A673 (cell line): ENCODE data around the gene SEZ6L2. TPM values are rescaled to one million over a fixed set of nuclear protein-coding genes. Genes with fewer than 3 reads are reported as not detected.
A peak's percentile ranks its signal among the peaks of the same experiment; 100 is the strongest.

Source experiments
- BruUV-seq: library from RNA; stranded (reverse); fragments of 400-500 nt; replicated peaks from 2 replicates; lab custom pipeline; 2021; lab: Mats Ljungman, UMichigan
- CTCF ChIA-PET: fragments of 300-600 bp; sonication (Branson Sonifier 250); formaldehyde crosslinking; loops from one replicate; lab custom pipeline; 2022; ENCODE audit warnings: antibody characterized with exemption; lab: Charles Lee
- POLR2A ChIA-PET: fragments of 300-600 bp; sonication (Branson Sonifier 250); formaldehyde crosslinking; loops from one replicate; lab custom pipeline; 2022; ENCODE audit warnings: antibody characterized with exemption; ENCODE audit not compliant: low non-redundant PET; lab: Charles Lee
- DNase-seq: peaks from one replicate; pipeline ENCODE4 v3.0.0-alpha.2; 2015; ENCODE audit warnings: low spot score
- H3K27ac ChIP-seq: fragments of 200-600 bp; sonication (generic); 2 replicates; pipeline ENCODE4 v1.5.1; 2016; ENCODE audit warnings: mixed run types, low read depth, mild to moderate bottlenecking, mixed read lengths, antibody characterized with exemption, low read length; ENCODE audit not compliant: poor library complexity, severe bottlenecking
- H3K27me3 ChIP-seq: fragments of 200-600 bp; sonication (generic); replicated peaks from 2 replicates; pipeline ENCODE4 v1.6.1; 2017; ENCODE audit warnings: mixed run types, low read depth, mild to moderate bottlenecking, mixed read lengths, antibody characterized with exemption, low read length; ENCODE audit not compliant: insufficient read depth, poor library complexity
- H3K36me3 ChIP-seq: fragments of 200-600 bp; sonication (generic); 2 replicates; pipeline ENCODE4 v1.6.1; 2016; ENCODE audit warnings: mixed run types, mild to moderate bottlenecking, mixed read lengths, antibody characterized with exemption, low read length; ENCODE audit not compliant: insufficient read depth, poor library complexity, severe bottlenecking
- H3K4me1 ChIP-seq: fragments of 200-600 bp; sonication (generic); 2 replicates; pipeline ENCODE4 v1.6.1; 2017; ENCODE audit warnings: mixed run types, mild to moderate bottlenecking, mixed read lengths, antibody characterized with exemption, low read length; ENCODE audit not compliant: insufficient read depth, poor library complexity, severe bottlenecking
- H3K4me3 ChIP-seq: fragments of 200-600 bp; sonication (generic); 2 replicates; pipeline ENCODE4 v1.5.1; 2016; ENCODE audit warnings: low read depth, mixed run types, mild to moderate bottlenecking, mixed read lengths, low read length; ENCODE audit not compliant: poor library complexity, severe bottlenecking
- H3K9me3 ChIP-seq: fragments of 200-600 bp; sonication (generic); 2 replicates; pipeline ENCODE4 v1.6.1; 2016; ENCODE audit warnings: mixed run types, low read depth, mild to moderate bottlenecking, mixed read lengths, antibody characterized with exemption, low read length; ENCODE audit not compliant: poor library complexity, severe bottlenecking
- CTCF ChIP-seq: fragments of 300-800, 200-600 bp; sonication (generic); conservative IDR thresholded peaks from 2 replicates; pipeline ENCODE4 v1.5.1; 2017; ENCODE audit warnings: low read depth, mild to moderate bottlenecking, antibody characterized with exemption, low read length, moderate library complexity, mixed read lengths
- EZH2 ChIP-seq: fragments of 200-600 bp; sonication (generic); IDR thresholded peaks from 2 replicates; pipeline ENCODE4 v1.6.1; 2017; ENCODE audit warnings: borderline replicate concordance, low read depth, mild to moderate bottlenecking, mixed read lengths, antibody characterized with exemption, low read length; ENCODE audit not compliant: poor library complexity, severe bottlenecking
- intact Hi-C: fragments of 100-400 bp; cut with micrococcal nuclease; formaldehyde crosslinking; loops from one replicate; pipeline ENCODE4 v1.10.0; 2022; ENCODE audit not compliant: unreplicated experiment
- total RNA-seq: library from RNA; stranded (reverse); gene quantifications from 2 replicates; pipeline ENCODE4 v1.2.3, GENCODE V29; 2021

SEZ6L2 gene
- total RNA-seq, 1 experiment from 2014 or later = 7.0 TPM

DNA sequence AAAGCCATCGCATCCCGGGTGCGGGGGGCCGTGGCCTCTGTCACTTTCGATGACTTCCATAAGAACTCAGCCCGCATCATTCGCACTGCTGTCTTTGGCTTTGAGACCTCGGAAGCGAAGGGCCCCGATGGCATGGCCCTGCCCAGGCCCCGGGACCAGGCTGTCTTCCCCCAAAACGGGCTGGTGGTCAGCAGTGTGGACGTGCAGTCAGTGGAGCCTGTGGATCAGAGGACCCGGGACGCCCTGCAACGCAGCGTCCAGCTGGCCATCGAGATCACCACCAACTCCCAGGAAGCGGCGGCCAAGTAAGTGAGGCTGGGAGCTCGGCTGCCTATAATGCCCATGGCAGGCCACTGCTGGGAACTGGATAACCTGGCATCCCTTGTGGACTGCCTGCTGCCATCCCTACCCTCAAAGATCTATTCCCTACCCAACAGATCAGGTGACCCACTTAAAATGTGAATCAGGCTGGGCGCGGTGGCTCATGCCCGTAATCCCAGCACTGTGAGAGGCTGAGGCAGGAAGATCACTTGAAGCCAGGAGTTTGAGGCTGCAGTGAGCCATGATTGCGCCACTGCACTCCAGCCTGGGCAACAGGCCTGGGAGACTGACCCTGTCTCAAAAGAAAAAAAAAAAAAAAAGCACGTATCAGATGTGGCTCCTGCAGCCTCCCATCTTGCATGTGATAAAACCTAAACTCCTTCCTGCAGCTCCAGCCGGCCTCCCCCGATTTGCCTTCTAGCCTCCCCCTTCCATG, 54.6 kb downstream of the SEZ6L2 start:
- ChIA-PET POLR2A (no interaction called here), CTCF (no interaction called here)
- no peaks in the 10 kb centered on the region for H3K27me3 ChIP-seq
- no peak overlapping the region for H3K4me3 ChIP-seq
- H3K4me1 ChIP-seq = no peaks in the 10 kb centered on the region
- DNase-seq = no peak
- no TSS peak for BruUV-seq
- no peaks in the 10 kb centered on the region for H3K9me3 ChIP-seq
- no peak for TF ChIP-seq EZH2
- no peaks in the 10 kb centered on the region for H3K36me3 ChIP-seq
- H3K27ac ChIP-seq = no peak overlapping the region
- intact Hi-C loops = no loop called here

- no peaks in the 10 kb centered on the region for H3K27me3 ChIP-seq
- no TSS peak for BruUV-seq
- DNase-seq = no peak
- no peak for TF ChIP-seq EZH2
- no peak for TF ChIP-seq CTCF
- intact Hi-C loops = no loop called here
- H3K36me3 ChIP-seq = no peaks in the 10 kb centered on the region
- H3K27ac ChIP-seq = no peak overlapping the region
- ChIA-PET POLR2A (no interaction called here), CTCF (no interaction called here)
- H3K4me1 ChIP-seq = no peaks in the 10 kb centered on the region
- no peak overlapping the region for H3K4me3 ChIP-seq
- H3K9me3 ChIP-seq = no peaks in the 10 kb centered on the region
Observed at GRCh38 chr16:29843931-29844330, 55.4 kb downstream of the SEZ6L2 start.

DNA sequence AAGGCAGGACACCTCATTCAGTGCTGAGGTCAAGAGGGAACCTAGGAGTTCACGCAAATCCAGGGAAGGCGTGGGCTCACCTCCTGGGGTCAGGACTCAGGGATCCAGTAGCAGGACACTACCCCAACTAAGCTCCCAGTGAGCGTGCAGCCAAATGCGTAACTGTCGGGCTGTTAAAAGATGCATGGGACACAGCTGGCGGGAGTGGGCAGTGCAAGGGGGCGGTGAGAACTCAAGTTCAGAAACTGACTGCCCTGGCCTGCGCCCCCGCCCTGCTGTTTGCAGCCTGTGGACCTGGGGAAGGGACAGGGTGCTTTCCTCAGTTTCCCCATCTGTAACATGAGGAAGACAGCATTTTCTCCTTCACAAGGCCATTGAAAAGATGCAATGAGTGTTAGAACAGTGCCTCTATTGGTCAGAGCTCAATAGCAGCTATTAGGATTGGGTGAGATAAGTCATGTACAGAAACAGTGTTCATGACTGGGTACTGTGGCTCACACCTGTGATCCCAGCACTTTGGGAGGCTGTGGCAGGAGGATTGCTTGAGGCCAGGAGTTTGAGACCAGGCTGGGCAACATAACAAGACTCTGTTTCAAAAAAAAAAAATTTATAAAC, 56.5 kb downstream of the SEZ6L2 start:
- BruUV-seq = no TSS peak

More for the DNA sequence above, 56.5 kb downstream of the SEZ6L2 start:
- no peaks in the 10 kb centered on the region for H3K36me3 ChIP-seq
- ChIA-PET CTCF (no interaction called here), POLR2A (interaction anchor here (0.6 kb wide), 1 partner anchor 10 kb away, joined by 3 read pairs; no protein-coding TSS in a partner anchor)
- H3K4me1 ChIP-seq = no peaks in the 10 kb centered on the region
- H3K27ac ChIP-seq = no peak overlapping the region
- DNase-seq = no peak
- H3K9me3 ChIP-seq = no peaks in the 10 kb centered on the region
- intact Hi-C loops = no loop called here
- no peak overlapping the region for H3K4me3 ChIP-seq
- TF ChIP-seq EZH2 (no peak), CTCF (peak; percentile 26; the same call in 1 of the 2 replicates)
- H3K27me3 ChIP-seq = no peaks in the 10 kb centered on the region
